ENCODE data around the gene TAF3.

- TF ChIP-seq CTCF (IDR thresholded peaks at IDR 0.05) (no peak), POLR2AphosphoS5 (IDR thresholded peaks at IDR 0.05) (peak; percentile 85 to 97 (median 95)), EP300 (IDR thresholded peaks at IDR 0.05) (no peak), POLR2A (IDR thresholded peaks at IDR 0.05) (peak; percentile 76 to 84)
These were observed 30.3 kb upstream of the TAF3 start, which contains the start of the genes ATP5F1C and KIN for GRCh38 chr10:7787857-7788638.
